PC-3 (cell line): ENCODE results near the gene TRAF1. TPM values are rescaled to one million over a fixed set of nuclear protein-coding genes. Genes with fewer than 3 reads are reported as not detected.

Source experiments
- ATAC-seq: fragments of 200-7000 bp; cut with Tn5 transposase; 2 replicates; pipeline ENCODE4 v1.9.1; 2020; ENCODE audit warnings: mild to moderate bottlenecking, moderate library complexity
- BruUV-seq: library from RNA; stranded (reverse); fragments of 400-500 nt; replicated peaks from 2 replicates; lab custom pipeline; 2021; lab: Mats Ljungman, UMichigan
- CTCF ChIA-PET: fragments of 300-600 bp; sonication (Branson Sonifier 250); formaldehyde crosslinking; loops from one replicate; lab custom pipeline; 2022; ENCODE audit warnings: antibody characterized with exemption; lab: Charles Lee
- POLR2A ChIA-PET: fragments of 300-600 bp; sonication (Branson Sonifier 250); formaldehyde crosslinking; loops from one replicate; lab custom pipeline; 2022; ENCODE audit warnings: antibody characterized with exemption; ENCODE audit not compliant: unreplicated experiment; lab: Charles Lee
- DNase-seq: peaks from one replicate; pipeline ENCODE4 v3.0.0-alpha.2; 2015
- H2AFZ ChIP-seq: fragments of 300-600 bp; sonication (generic); 2 replicates; pipeline ENCODE4 v1.6.0; 2016; ENCODE audit warnings: antibody characterized with exemption, low read length
- H3F3A ChIP-seq: fragments of 300-600 bp; sonication (generic); one replicate; pipeline ENCODE4 v1.6.0; 2017; ENCODE audit warnings: antibody characterized with exemption, low read length, control low read depth, mild to moderate bottlenecking; ENCODE audit not compliant: unreplicated experiment
- H3K27ac ChIP-seq: fragments of 300-600 bp; sonication (generic); 2 replicates; pipeline ENCODE4 v1.5.1; 2016; ENCODE audit warnings: mild to moderate bottlenecking, low read length
- H3K27me3 ChIP-seq: fragments of 300-600 bp; sonication (generic); 2 replicates; pipeline ENCODE4 v1.6.1; 2016; ENCODE audit warnings: low read length, mixed read lengths
- H3K36me3 ChIP-seq: fragments of 300-600 bp; sonication (generic); 2 replicates; pipeline ENCODE4 v1.6.1; 2016; ENCODE audit warnings: low read depth, mixed run types, low read length, mixed read lengths
- H3K4me1 ChIP-seq: fragments of 300-600 bp; sonication (generic); 2 replicates; pipeline ENCODE4 v1.5.1; 2016; ENCODE audit warnings: low read length; ENCODE audit not compliant: insufficient read depth
- H3K4me2 ChIP-seq: fragments of 300-600 bp; sonication (generic); 2 replicates; pipeline ENCODE4 v1.6.0; 2016; ENCODE audit warnings: low read length
- H3K4me3 ChIP-seq: fragments of 300-600 bp; sonication (generic); 2 replicates; pipeline ENCODE4 v1.5.1; 2016; ENCODE audit warnings: mild to moderate bottlenecking, low read length, mixed read lengths
- H3K79me2 ChIP-seq: fragments of 300-600 bp; sonication (generic); 2 replicates; pipeline ENCODE4 v1.6.1; 2017; ENCODE audit warnings: low read length, mixed read lengths
- H3K9ac ChIP-seq: fragments of 300-600 bp; sonication (generic); 2 replicates; pipeline ENCODE4 v1.6.0; 2016; ENCODE audit warnings: mild to moderate bottlenecking, low read length
- H3K9me2 ChIP-seq: fragments of 300-600 bp; sonication (generic); replicated peaks from 2 replicates; pipeline ENCODE4 v1.6.1; 2016; ENCODE audit warnings: mixed run types, low read length, mixed read lengths
- H3K9me3 ChIP-seq: fragments of 300-600 bp; sonication (generic); 2 replicates; pipeline ENCODE4 v1.6.1; 2016; ENCODE audit warnings: low read length, mixed read lengths
- H4K20me1 ChIP-seq: fragments of 300-600 bp; sonication (generic); 2 replicates; pipeline ENCODE4 v1.6.1; 2016; ENCODE audit warnings: low read length, mixed read lengths
- EZH2phosphoT487 ChIP-seq: fragments of 300-600 bp; sonication (generic); IDR thresholded peaks from 2 replicates; pipeline ENCODE4 v1.6.1; 2018; ENCODE audit warnings: mild to moderate bottlenecking, antibody characterized with exemption, low read length, borderline replicate concordance
- intact Hi-C: fragments of 100-400 bp; cut with micrococcal nuclease; formaldehyde crosslinking; loops from 2 replicates; pipeline ENCODE4 v1.9.0; 2023
- total RNA-seq: library from RNA; depleted of rRNA; stranded (reverse); fragments of >200 nt; gene quantifications from 2 replicates; pipeline ENCODE4 v1.2.3, GENCODE V29; 2014
- TF ChIP-seq, protein P1 (sequence below): fragments of 300-600 bp; sonication (generic); conservative IDR thresholded peaks from 2 replicates; pipeline ENCODE4 v1.5.1; 2017; ENCODE audit warnings: antibody characterized with exemption, low read depth, mild to moderate bottlenecking, low read length

Gene TRAF1
- total RNA-seq, 1 experiment from 2014 or later, result 0.15 TPM

DNA sequence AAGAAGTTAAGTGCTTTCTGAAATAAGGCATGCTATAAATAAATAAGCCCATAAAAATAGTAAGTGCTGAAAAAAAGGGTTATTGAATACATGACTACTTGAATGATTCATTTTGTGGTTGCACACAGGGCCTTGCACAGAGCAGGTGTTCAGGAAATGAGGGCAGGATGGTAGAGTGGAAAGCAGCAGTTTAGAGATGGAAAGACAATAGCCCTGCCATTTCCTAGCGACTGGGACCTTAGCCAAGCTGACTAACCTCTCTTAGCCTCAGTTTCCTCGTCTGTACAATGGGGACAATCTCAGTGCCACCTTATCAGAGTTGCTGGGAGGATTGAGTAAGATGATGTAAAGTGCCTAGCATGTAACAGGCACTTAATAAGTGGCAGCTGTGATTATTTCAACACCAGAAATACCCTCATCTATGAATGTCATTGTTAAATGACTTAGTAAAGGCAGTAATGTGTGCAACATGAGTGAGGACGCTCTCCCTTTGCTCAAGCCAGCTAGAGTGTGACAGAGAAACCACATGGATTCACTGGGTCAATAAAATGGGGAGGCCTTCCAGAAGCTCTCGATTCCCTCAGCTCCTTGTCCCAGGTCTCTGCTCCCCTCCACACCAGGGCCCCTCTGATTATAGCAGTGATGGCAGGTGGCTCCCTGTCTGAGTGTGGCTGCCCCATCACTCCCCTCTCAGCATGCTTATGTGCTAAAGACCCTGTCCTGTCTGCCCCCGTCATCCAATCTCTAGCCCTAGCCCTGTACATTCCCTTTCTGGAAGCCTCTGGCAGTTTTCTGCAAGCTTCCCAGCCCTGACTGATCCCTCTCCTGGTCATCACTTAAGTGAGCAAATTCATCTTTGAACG lies 33.6 kb downstream of the TRAF1 start:
- Histone ChIP-seq H3K9me3 (no peaks in the 10 kb centered on the region), H3K36me3 (no peaks in the 10 kb centered on the region), H3K27ac (peak overlapping the region; percentile 63), H3K4me2 (no peak overlapping the region), H3K79me2 (no peaks in the 10 kb centered on the region), H3F3A (no peaks in the 10 kb centered on the region), H4K20me1 (no peaks in the 10 kb centered on the region), H3K9ac (no peak overlapping the region), H2AFZ (no peak overlapping the region), H3K27me3 (no peaks in the 10 kb centered on the region), H3K4me3 (no peak overlapping the region), H3K9me2 (no peaks in the 10 kb centered on the region), H3K4me1 (peaks cover 21% of the 10 kb centered on the region)
- DNase-seq (peak; percentile 85), ATAC-seq (peak; percentile 97)
- ChIA-PET POLR2A (no interaction called here), CTCF (no interaction called here)
- BruUV-seq, result no TSS peak
- TF ChIP-seq EZH2phosphoT487, result no peak
- TF ChIP-seq, protein P1, sequence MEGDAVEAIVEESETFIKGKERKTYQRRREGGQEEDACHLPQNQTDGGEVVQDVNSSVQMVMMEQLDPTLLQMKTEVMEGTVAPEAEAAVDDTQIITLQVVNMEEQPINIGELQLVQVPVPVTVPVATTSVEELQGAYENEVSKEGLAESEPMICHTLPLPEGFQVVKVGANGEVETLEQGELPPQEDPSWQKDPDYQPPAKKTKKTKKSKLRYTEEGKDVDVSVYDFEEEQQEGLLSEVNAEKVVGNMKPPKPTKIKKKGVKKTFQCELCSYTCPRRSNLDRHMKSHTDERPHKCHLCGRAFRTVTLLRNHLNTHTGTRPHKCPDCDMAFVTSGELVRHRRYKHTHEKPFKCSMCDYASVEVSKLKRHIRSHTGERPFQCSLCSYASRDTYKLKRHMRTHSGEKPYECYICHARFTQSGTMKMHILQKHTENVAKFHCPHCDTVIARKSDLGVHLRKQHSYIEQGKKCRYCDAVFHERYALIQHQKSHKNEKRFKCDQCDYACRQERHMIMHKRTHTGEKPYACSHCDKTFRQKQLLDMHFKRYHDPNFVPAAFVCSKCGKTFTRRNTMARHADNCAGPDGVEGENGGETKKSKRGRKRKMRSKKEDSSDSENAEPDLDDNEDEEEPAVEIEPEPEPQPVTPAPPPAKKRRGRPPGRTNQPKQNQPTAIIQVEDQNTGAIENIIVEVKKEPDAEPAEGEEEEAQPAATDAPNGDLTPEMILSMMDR, result no peak
- intact Hi-C loops, result no loop called here

DNA sequence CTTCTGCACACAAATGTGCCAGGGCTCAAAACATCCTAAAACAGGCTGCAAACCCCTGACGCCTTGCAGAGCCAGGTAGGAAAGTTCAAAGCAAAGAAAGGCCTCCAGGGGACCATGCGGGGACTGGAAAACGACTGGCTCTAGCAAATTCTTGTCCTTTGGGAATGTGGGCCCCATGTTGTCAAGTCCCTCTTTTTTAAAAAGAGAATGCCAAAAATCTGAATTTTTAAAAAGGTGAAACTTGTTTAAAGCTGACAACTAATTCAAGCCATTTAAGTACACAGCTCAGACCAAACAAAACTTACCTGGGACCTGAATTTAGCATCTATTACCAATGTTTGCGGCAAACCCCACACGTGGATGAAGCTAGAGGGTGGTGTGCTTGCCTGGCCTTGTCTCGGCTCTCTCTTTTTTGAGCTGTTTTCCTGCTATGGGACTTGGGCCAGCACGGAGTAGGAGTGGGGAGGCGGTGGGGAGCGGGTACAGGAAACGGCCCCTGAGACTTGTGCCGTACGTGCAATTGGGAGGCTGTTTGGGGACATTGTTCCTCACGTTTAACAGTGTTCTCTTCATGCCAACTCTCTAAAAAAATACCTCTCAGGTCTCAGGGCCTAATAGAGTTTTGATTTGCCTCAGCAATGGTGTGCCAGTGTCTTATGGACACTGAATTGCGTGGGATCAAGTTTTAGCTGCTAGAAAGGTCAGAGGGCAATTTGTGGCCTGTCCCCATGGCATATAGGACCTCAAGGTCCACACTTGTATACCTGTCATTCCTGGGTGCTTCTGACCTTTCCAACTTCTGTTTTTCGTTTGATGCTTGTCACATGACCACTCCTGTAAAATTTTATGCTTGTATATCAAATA lies 34.5 kb downstream of the TRAF1 start:
- Histone ChIP-seq H4K20me1 (no peaks in the 10 kb centered on the region), H3K27ac (peak overlapping the region; percentile 63), H3K9ac (no peak overlapping the region), H3K36me3 (no peaks in the 10 kb centered on the region), H3K9me2 (no peaks in the 10 kb centered on the region), H3F3A (no peaks in the 10 kb centered on the region), H2AFZ (no peak overlapping the region), H3K4me2 (peak overlapping the region; percentile 24; the same call in 1 of the 2 replicates), H3K4me1 (peaks cover 21% of the 10 kb centered on the region), H3K79me2 (no peaks in the 10 kb centered on the region), H3K9me3 (no peaks in the 10 kb centered on the region), H3K27me3 (no peaks in the 10 kb centered on the region), H3K4me3 (no peak overlapping the region)
- ChIA-PET CTCF (no interaction called here), POLR2A (no interaction called here)
- ATAC-seq (no peak; the same call in none of the 2 replicates), DNase-seq (no peak)
- BruUV-seq, result no TSS peak
- intact Hi-C loops, result no loop called here
- TF ChIP-seq, protein P1, result no peak
- no peak for TF ChIP-seq EZH2phosphoT487
